IPS-15b (cell line): ENCODE results near the gene ICE1.
"Not testable (repeated sequence)": the region's sequence is repeated elsewhere in the genome, so short reads cannot be mapped to it uniquely, and the experiment has no call there.

ENCODE experiments used
- H3K27me3 ChIP-seq: one replicate; pipeline ENCODE4 v1.6.1; 2013; ENCODE audit warnings: low read length; ENCODE audit not compliant: control insufficient read depth, insufficient read depth
- H3K36me3 ChIP-seq: one replicate; pipeline ENCODE4 v1.6.1; 2013; ENCODE audit warnings: low read length; ENCODE audit not compliant: control insufficient read depth, insufficient read depth
- H3K4me1 ChIP-seq: one replicate; pipeline ENCODE4 v1.6.1; 2013; ENCODE audit warnings: mild to moderate bottlenecking, low read length; ENCODE audit not compliant: control insufficient read depth, insufficient read depth
- H3K4me3 ChIP-seq: one replicate; pipeline ENCODE4 v1.5.1; 2013; ENCODE audit warnings: low read depth, low read length
- H3K9ac ChIP-seq: one replicate; pipeline ENCODE4 v1.6.1; 2013; ENCODE audit warnings: low read depth, mild to moderate bottlenecking, low read length
- H3K9me3 ChIP-seq: one replicate; pipeline ENCODE4 v1.6.1; 2013; ENCODE audit warnings: mild to moderate bottlenecking, low read length; ENCODE audit not compliant: control insufficient read depth, insufficient read depth

The ICE1 gene

DNA sequence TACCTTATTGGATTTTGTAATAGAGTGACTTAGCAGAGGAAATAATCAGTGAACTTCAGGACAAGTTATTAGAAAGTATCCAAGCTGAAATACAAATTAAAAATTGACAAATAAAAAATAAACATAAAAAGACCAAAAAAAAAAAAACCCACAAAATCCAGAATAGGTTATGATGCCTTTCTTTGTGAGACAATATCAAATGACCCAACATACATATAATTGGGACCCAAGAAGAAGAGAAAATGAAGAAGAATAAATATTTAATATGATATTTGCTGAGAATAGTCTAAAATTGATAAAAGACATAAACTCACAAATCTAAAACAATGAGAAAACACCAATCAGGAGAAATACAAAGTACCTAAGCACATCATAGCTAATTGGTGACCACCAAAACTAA lies 81.8 kb downstream of the ICE1 start:
- Histone ChIP-seq H3K4me1 (no peaks in the 10 kb centered on the region), H3K4me3 (no peak overlapping the region), H3K27me3 (no peaks in the 10 kb centered on the region), H3K9me3 (no peaks in the 10 kb centered on the region), H3K36me3 (no peaks in the 10 kb centered on the region), H3K9ac (no peak overlapping the region)

DNA sequence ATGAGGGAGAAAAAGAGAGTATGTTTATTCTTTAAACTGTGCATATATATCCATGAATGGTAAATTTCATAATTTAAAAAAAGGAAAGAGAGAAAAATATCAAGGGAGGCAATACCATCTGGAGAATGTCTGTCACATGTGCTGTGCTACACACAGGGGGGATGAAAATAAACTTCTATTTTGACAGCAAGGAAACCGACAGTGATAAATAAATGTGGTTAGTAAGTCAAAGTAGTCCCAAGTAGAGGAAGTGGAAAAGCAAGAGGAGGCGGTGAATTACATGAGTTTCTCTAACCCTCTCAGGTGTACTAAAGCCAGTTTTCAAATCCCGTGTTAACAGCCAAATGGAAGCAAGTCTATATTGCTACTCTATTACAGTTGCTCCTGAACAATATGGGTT lies 83.3 kb downstream of the ICE1 start:
- Histone ChIP-seq H3K4me1 (no peaks in the 10 kb centered on the region), H3K27me3 (no peaks in the 10 kb centered on the region), H3K9me3 (no peaks in the 10 kb centered on the region), H3K36me3 (no peaks in the 10 kb centered on the region), H3K9ac (no peak overlapping the region), H3K4me3 (no peak overlapping the region)

DNA sequence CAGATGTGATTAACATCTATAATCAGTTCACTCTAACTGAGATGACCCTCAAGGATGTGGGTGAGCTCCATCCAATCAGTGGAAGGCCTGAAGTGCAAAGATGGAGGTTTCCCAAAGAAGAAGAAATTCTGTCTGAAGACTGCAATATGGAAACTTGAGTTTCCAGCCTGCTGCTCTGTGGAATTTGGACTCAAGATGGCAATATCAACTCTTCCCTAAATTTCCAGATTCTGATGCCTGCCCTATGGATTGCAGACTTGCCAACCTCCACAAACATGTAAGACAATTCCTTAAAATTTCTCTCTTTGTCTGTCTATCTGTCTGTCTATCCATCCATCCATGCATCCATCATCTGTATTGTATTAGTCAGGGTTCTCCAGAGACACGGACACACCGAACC lies 85.9 kb downstream of the ICE1 start:
- H3K9me3 ChIP-seq = no peaks in the 10 kb centered on the region
- no peaks in the 10 kb centered on the region for H3K27me3 ChIP-seq
- no peak overlapping the region for H3K4me3 ChIP-seq
- H3K4me1 ChIP-seq = no peaks in the 10 kb centered on the region
- H3K36me3 ChIP-seq = no peaks in the 10 kb centered on the region
- H3K9ac ChIP-seq = no peak overlapping the region

DNA sequence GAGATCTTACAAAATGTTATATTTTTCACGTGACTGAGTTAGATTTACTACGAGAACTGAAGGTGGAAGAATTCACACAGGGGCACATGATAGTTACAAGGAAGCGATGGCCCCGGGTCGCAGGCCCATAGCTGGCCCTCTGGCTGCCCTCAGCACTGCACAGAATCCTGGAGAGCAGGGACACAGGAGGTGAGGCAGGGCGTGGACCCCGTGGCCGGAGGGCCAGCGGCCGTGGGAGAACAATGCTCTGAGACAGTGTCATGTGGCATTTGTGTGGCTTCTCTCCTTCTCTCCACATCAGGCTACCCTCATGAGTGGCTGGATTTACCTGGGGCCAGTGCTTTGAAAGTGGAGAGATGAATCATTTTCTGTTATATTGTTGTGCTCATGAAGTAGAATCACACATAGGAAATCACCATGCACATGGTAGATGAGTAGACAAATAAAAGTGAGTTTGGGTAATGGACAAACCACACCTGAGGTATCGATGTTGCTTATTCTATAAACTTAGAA lies 89.5 kb downstream of the ICE1 start:
- H3K36me3 ChIP-seq = no peaks in the 10 kb centered on the region
- H3K9ac ChIP-seq = no peak overlapping the region
- no peaks in the 10 kb centered on the region for H3K4me1 ChIP-seq
- H3K9me3 ChIP-seq = peaks cover 4% of the 10 kb centered on the region
- no peaks in the 10 kb centered on the region for H3K27me3 ChIP-seq
- no peak overlapping the region for H3K4me3 ChIP-seq

DNA sequence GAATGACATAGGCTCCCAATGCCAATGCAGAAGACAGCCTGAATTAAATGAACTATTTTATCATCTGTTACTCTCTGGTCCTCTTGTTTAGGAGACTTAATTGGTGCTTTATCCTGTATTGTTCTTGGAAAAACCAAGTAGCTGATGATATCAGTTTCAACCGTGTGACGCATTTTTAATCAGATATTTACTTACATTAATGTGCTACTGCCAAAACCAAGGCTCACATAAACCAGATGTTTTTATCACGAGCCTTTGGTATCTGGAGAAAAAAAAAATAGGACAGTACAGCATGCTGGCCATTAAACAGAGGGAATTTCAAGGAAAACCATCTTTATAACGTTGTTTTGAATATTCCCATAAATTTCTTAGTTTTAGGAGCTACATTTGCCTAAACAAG lies 90.1 kb downstream of the ICE1 start:
- Histone ChIP-seq H3K4me3 (no peak overlapping the region), H3K27me3 (no peaks in the 10 kb centered on the region)

DNA sequence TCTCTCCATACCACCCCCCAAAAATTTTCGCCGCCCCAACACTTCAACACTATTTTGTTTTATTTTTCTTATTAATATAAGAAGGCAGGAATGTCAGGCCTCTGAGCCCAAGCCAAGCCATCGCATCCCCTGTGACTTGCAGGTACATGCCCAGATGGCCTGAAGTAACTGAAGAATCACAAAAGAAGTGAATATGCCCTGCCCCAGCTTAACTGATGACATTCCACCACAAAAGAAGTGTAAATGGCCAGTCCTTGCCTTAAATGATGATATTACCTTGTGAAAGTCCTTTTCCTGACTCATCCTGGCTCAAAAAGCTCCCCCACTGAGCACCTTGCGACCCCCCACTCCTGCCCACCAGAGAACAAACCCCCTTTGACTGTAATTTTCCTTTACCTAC lies 98.1 kb downstream of the ICE1 start:
- H3K9me3 ChIP-seq, H3K27me3 ChIP-seq, H3K4me3 ChIP-seq, H3K9ac ChIP-seq, H3K36me3 ChIP-seq: not testable (repeated sequence)
- H3K4me1 ChIP-seq = peaks cover 13% of the 10 kb centered on the region

More for the DNA sequence above, 90.1 kb downstream of the ICE1 start:
- H3K9ac ChIP-seq = no peak overlapping the region
- H3K36me3 ChIP-seq = no peaks in the 10 kb centered on the region
- no peaks in the 10 kb centered on the region for H3K4me1 ChIP-seq
- H3K9me3 ChIP-seq = peaks cover 4% of the 10 kb centered on the region

DNA sequence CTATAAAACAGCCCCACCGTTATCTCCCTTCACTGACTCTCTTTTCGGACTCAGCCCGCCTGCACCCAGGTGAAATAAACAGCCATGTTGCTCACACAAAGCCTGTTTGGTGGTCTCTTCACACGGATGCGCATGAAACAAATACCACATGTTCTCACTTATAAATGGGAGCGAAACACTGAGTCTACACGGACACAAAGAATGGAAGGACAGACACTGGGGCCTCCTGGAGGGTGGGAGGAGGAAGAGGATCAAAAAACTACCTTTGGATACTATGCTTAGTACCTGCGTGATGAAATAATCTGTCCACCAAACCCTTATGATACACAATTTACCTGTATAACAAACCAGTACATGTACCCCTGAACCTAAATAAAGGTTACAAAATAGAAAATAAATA lies 98.6 kb downstream of the ICE1 start:
- H3K36me3 ChIP-seq = no peaks in the 10 kb centered on the region
- H3K9me3 ChIP-seq = no peaks in the 10 kb centered on the region
- no peak overlapping the region for H3K9ac ChIP-seq
- H3K4me1 ChIP-seq = peaks cover 13% of the 10 kb centered on the region
- no peak overlapping the region for H3K4me3 ChIP-seq
- no peaks in the 10 kb centered on the region for H3K27me3 ChIP-seq

DNA sequence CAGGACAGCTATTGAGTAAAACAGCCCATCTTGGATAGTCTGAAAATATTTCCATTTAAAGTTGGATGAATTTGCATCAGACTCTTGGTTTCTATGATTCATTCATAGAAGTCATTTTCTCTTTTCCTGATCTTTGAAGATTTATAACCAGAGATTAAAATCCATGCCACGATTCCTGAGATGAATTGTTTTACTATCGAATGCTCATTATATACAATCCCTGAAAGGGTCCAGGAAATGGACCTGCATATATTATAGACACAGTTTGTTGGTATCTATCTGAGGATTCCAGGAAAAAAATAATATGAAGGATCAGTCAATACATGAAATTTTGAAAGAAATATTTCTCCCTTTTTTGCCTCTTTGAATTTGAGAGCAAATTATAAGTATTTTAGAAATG lies 99.0 kb downstream of the ICE1 start:
- H3K9me3 ChIP-seq = no peaks in the 10 kb centered on the region
- H3K36me3 ChIP-seq = no peaks in the 10 kb centered on the region
- H3K9ac ChIP-seq = no peak overlapping the region
- no peaks in the 10 kb centered on the region for H3K27me3 ChIP-seq
- H3K4me1 ChIP-seq = peaks cover 13% of the 10 kb centered on the region
- no peak overlapping the region for H3K4me3 ChIP-seq

DNA sequence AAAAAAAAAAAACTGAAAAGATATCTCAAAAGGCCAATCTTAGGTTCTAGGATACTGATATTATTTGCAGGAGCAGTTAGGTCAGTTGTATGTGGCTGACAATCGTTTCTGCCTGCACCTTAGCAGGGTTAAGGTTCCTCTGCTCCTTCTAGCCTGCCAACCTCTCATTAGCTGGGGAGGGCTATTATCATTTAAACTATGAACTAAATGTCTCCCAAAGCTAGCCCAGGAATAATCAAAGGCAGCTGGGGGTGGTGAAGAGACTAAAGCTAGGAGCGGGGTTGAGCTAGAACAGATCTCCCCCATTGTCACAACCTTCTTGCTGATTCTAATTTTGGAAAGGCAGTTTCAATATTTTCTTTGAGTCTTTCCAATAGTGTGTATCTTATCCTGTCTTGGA lies 99.9 kb downstream of the ICE1 start:
- Histone ChIP-seq H3K27me3 (no peaks in the 10 kb centered on the region), H3K4me3 (no peak overlapping the region), H3K9ac (no peak overlapping the region), H3K36me3 (no peaks in the 10 kb centered on the region), H3K9me3 (no peaks in the 10 kb centered on the region), H3K4me1 (peaks cover 13% of the 10 kb centered on the region)

DNA sequence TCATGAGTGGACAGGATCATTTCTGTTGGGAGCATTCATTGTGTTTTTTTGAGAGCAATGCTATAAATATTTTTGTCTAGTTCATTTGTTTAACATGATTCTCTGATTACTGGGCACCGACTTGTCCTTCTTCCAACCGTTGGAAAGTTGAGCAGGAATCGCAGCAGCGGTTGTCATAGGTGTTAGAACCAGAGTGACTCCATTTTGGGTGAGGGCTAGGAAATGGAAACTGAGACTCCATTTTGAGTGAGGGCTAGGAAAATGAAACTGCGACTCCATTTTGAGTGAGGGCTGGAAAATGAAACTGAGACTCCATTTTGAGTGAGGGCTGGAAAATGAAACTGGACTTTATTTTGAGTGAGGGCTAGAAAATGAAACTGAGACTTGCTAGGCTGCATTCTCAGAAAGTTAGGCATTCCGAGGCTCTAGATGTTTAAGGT lies 100.6 kb downstream of the ICE1 start:
- Histone ChIP-seq H3K4me1 (peaks cover 13% of the 10 kb centered on the region), H3K27me3 (no peaks in the 10 kb centered on the region), H3K4me3 (no peak overlapping the region), H3K9ac (no peak overlapping the region), H3K36me3 (no peaks in the 10 kb centered on the region), H3K9me3 (no peaks in the 10 kb centered on the region)

DNA sequence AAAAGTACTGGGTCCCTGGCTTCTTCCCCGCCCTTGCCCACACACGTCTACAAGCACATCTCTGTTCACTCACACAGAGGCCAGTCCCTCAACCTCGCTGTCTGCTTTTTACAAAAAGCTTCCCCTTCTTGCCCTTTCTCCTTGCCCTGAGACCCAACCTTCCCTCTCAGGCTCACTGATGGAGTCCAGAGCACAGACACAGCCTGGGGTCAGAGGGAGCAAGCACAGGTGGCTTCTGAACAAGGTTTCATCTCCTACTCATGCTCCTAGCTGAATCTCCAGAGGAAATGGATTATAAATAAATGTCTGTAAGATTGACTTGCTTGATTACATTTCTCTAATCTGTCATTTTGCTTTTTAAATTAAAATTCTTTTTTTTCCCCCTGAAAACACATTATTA lies 101.8 kb downstream of the ICE1 start:
- H3K9me3 ChIP-seq = no peaks in the 10 kb centered on the region

DNA sequence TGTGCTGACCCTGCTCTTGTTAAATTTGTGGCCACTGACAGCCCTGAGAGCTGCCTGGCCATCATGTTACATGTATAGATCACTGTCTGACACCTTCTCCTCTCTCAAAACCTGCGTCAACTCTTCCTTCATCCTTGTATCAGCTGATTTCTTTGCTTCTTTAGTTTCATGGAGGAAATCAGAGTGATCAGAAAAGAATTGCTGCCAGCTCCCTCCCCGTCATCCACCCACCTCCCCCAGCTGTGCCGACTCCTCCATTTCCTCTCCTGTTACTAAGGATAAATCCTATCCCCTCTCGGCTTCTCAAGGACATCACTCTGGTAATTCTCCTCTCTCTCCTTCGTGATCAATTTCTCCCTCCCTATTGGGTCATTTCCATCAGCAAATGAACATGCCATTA lies 108.9 kb downstream of the ICE1 start:
- no peaks in the 10 kb centered on the region for H3K36me3 ChIP-seq
- no peaks in the 10 kb centered on the region for H3K27me3 ChIP-seq
- H3K4me1 ChIP-seq = no peaks in the 10 kb centered on the region
- H3K9ac ChIP-seq = no peak overlapping the region
- no peak overlapping the region for H3K4me3 ChIP-seq
- no peaks in the 10 kb centered on the region for H3K9me3 ChIP-seq

More for the DNA sequence above, 101.8 kb downstream of the ICE1 start:
- H3K4me3 ChIP-seq = no peak overlapping the region
- no peak overlapping the region for H3K9ac ChIP-seq
- no peaks in the 10 kb centered on the region for H3K27me3 ChIP-seq
- peaks cover 13% of the 10 kb centered on the region for H3K4me1 ChIP-seq
- no peaks in the 10 kb centered on the region for H3K36me3 ChIP-seq
